ENCODE results near the gene CTAGE8. TPM values are rescaled to one million over a fixed set of nuclear protein-coding genes. Genes with fewer than 3 reads are reported as not detected.
A peak's percentile ranks its signal among the peaks of the same experiment; 100 is the strongest.
"Not testable (repeated sequence)": the region's sequence is repeated elsewhere in the genome, so short reads cannot be mapped to it uniquely, and the experiment has no call there.

The CTAGE8 gene
- total RNA-seq, 5 donors from 2014 or later (not counting 1 experiment from before 2014, with no cell fraction given): 0.66 to 1.2 TPM; not detected in 3

DNA sequence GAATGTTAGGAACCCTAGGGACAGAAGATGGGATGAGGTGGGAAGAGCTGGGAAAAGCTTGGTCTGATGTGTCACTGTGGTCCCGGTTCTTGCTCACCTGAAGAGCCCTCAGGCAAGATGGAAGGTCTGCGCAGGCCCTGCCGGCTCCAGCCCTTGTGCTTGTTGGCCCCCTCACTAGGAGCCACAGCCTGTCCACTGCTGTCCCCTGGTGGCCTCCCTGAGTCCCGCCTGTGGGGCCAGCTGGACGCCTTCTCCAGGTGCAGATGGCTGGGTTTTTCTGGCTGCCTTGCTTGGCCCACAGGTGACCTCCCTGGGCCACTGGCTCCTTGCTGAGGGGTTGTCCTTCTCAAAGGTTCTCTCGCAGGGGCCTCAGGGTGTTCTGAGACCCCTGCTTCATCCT lies 14.6 kb upstream of the CTAGE8 start:
- H3K27ac Mint-ChIP-seq; CTCF ChIA-PET; H3K27ac ChIP-seq (ENCODE audit: low read length); H3K4me3 ChIP-seq (ENCODE audit: control insufficient read depth in 1 of 2, extremely low read depth in 1 of 2, low read length in 1 of 2); H3K27me3 ChIP-seq (replicated peaks in 1 of 2; ENCODE audit: control insufficient read depth in 2 of 2, extremely low read depth in 1 of 2, insufficient read depth in 2 of 2, low read length in 1 of 2); H3K4me1 Mint-ChIP-seq; H3K36me3 Mint-ChIP-seq; H3K4me1 ChIP-seq (ENCODE audit: control insufficient read depth in 1 of 2, extremely low read depth in 1 of 2, insufficient read depth in 2 of 2, low read length in 2 of 2); ATAC-seq (replicated peaks in 1 of 4); H3K9me3 Mint-ChIP-seq; H3K4me3 Mint-ChIP-seq; POLR2A ChIA-PET; H3K9me3 ChIP-seq; DNase-seq; H3K36me3 ChIP-seq (ENCODE audit: control insufficient read depth in 2 of 2, extremely low read depth in 1 of 2, insufficient read depth in 1 of 2, low read length in 1 of 2); H3K27me3 Mint-ChIP-seq: not testable (repeated sequence)
- no CpG with 5 or more reads among the region's 6 CpGs for WGBS (ENCODE audit: insufficient coverage)

DNA sequence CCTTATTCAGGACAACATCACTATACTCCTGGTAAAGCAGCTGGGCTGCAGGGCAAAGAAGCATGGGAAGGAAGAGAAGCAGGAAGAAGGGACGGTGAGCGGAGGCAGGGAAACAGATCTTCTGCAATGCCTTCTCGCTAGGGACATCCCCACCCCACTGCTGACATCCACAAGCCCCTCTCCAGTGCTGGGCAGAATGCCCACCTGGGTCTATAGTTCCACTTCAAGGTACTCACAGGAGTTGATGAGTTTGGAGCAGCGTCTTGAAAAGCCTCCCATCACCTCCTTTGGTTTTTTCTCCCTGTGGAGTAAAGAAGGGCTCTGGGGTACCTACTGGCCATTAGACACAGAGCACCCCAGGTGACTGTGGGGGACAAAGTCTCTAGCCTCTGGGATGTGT lies 13.4 kb upstream of the CTAGE8 start:
- not testable (repeated sequence) for ATAC-seq (replicated peaks in 1 of 4); H3K9me3 Mint-ChIP-seq

DNA sequence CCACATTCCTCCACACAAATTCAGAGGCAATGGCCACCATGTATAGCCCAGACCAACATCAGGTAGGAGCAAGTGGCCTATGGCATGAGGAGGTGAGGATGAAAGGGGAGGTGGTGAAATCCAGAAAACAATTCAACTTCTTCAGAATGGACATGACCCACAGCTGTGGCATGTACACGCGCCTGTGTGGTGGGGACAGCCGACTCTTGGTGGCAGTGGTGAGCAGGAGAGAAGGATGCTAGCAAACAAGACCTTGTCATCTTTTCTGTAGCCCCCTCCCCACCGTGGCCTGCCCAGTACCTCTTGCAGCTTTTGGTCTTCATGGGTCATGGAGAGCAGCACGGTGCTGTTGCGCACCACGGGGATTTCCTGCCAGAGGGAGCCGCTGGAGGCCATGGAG lies 12.9 kb upstream of the CTAGE8 start:
- POLR2A ChIA-PET; H3K4me1 Mint-ChIP-seq; H3K4me3 ChIP-seq (ENCODE audit: control insufficient read depth in 1 of 2, extremely low read depth in 1 of 2, low read length in 1 of 2); H3K4me3 Mint-ChIP-seq; H3K27ac ChIP-seq (ENCODE audit: low read length); H3K27me3 ChIP-seq (replicated peaks in 1 of 2; ENCODE audit: control insufficient read depth in 2 of 2, extremely low read depth in 1 of 2, insufficient read depth in 2 of 2, low read length in 1 of 2); CTCF ChIA-PET; H3K9me3 ChIP-seq; H3K27me3 Mint-ChIP-seq; H3K36me3 Mint-ChIP-seq; DNase-seq; H3K27ac Mint-ChIP-seq; H3K9me3 Mint-ChIP-seq; H3K36me3 ChIP-seq (ENCODE audit: control insufficient read depth in 2 of 2, extremely low read depth in 1 of 2, insufficient read depth in 1 of 2, low read length in 1 of 2); H3K4me1 ChIP-seq (ENCODE audit: control insufficient read depth in 1 of 2, extremely low read depth in 1 of 2, insufficient read depth in 2 of 2, low read length in 2 of 2): not testable (repeated sequence)
- WGBS (ENCODE audit: insufficient coverage): no CpG with 5 or more reads among the region's 8 CpGs
- peak in 1 of 4 experiments; percentile 12 for ATAC-seq (replicated peaks in 1 of 4)

More for the DNA sequence above, 13.4 kb upstream of the CTAGE8 start:
- H3K4me3 Mint-ChIP-seq; H3K36me3 ChIP-seq (ENCODE audit: control insufficient read depth in 2 of 2, extremely low read depth in 1 of 2, insufficient read depth in 1 of 2, low read length in 1 of 2); POLR2A ChIA-PET; H3K27ac ChIP-seq (ENCODE audit: low read length); H3K9me3 ChIP-seq; H3K27me3 ChIP-seq (replicated peaks in 1 of 2; ENCODE audit: control insufficient read depth in 2 of 2, extremely low read depth in 1 of 2, insufficient read depth in 2 of 2, low read length in 1 of 2); DNase-seq; H3K27ac Mint-ChIP-seq; H3K4me1 Mint-ChIP-seq; H3K27me3 Mint-ChIP-seq; H3K36me3 Mint-ChIP-seq; H3K4me3 ChIP-seq (ENCODE audit: control insufficient read depth in 1 of 2, extremely low read depth in 1 of 2, low read length in 1 of 2); H3K4me1 ChIP-seq (ENCODE audit: control insufficient read depth in 1 of 2, extremely low read depth in 1 of 2, insufficient read depth in 2 of 2, low read length in 2 of 2); CTCF ChIA-PET: not testable (repeated sequence)
- no CpG with 5 or more reads among the region's 4 CpGs for WGBS (ENCODE audit: insufficient coverage)

DNA sequence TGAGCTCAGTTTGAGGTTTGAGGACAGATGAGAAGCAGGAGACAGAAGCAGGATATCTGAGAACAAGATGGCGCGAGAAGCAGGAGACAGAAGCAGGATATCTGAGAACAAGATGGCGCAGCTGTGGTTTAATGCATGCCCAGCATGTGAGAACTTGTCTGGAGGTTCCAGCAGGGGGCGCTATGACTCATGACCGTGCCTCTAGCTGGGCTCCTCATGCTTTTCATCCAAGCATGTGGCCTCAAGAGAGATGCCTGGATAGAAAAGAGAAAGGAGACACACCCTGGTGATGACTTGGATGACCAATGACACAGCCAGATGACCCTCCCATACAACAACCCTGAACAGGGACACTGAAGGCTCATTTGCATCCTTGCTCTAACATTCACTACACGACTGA lies 10.9 kb upstream of the CTAGE8 start:
- H3K27me3 ChIP-seq (replicated peaks in 1 of 2; ENCODE audit: control insufficient read depth in 2 of 2, extremely low read depth in 1 of 2, insufficient read depth in 2 of 2, low read length in 1 of 2); ATAC-seq (replicated peaks in 1 of 4); H3K36me3 Mint-ChIP-seq; H3K4me3 Mint-ChIP-seq; H3K27ac Mint-ChIP-seq; H3K4me3 ChIP-seq (ENCODE audit: control insufficient read depth in 1 of 2, extremely low read depth in 1 of 2, low read length in 1 of 2); H3K36me3 ChIP-seq (ENCODE audit: control insufficient read depth in 2 of 2, extremely low read depth in 1 of 2, insufficient read depth in 1 of 2, low read length in 1 of 2); H3K9me3 Mint-ChIP-seq; H3K27me3 Mint-ChIP-seq; H3K4me1 Mint-ChIP-seq; H3K9me3 ChIP-seq; POLR2A ChIA-PET; CTCF ChIA-PET; DNase-seq; H3K4me1 ChIP-seq (ENCODE audit: control insufficient read depth in 1 of 2, extremely low read depth in 1 of 2, insufficient read depth in 2 of 2, low read length in 2 of 2); H3K27ac ChIP-seq (ENCODE audit: low read length): not testable (repeated sequence)
- no CpG with 5 or more reads among the region's 6 CpGs for WGBS (ENCODE audit: insufficient coverage)

GRCh38 chr7:144275281-144275680 lies 6.2 kb upstream of the CTAGE8 start:
- WGBS (ENCODE audit: insufficient coverage): no CpG with 5 or more reads among the region's 6 CpGs
- POLR2A ChIA-PET: not testable (repeated sequence)

DNA sequence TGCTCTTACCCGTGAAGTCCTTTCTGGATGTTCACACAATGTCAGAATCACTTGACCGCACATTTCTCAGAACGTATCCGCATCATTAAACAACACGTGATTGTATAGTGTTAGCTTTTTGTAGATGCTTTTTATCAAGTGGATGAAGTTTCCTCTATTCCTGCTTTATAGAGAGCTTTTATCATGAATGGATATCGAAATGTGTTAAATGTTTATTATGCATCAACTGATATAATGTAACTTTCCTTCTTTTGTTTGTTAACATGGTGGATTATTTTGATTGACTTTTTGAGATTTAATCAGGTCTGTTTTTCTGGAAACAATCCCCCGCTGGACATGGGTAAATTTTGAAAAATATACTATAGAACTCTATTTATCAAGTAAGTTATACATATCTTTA lies 4.4 kb downstream of the CTAGE8 start, which contains the start of gene OR2A7:
Gene OR2A7, minus strand, starts transcription at position 101 of the 400 bp plus-strand sequence. CDS start 5,164 bp downstream, outside the sequence.
- H3K27me3 Mint-ChIP-seq; H3K4me3 ChIP-seq (ENCODE audit: control insufficient read depth in 1 of 2, extremely low read depth in 1 of 2, low read length in 1 of 2); DNase-seq; H3K9me3 ChIP-seq; H3K4me3 Mint-ChIP-seq; H3K4me1 Mint-ChIP-seq; POLR2A ChIA-PET; CTCF ChIA-PET; H3K9me3 Mint-ChIP-seq; H3K27ac Mint-ChIP-seq; H3K27ac ChIP-seq (ENCODE audit: low read length); ATAC-seq (replicated peaks in 1 of 4); H3K36me3 Mint-ChIP-seq; H3K4me1 ChIP-seq (ENCODE audit: control insufficient read depth in 1 of 2, extremely low read depth in 1 of 2, insufficient read depth in 2 of 2, low read length in 2 of 2); H3K36me3 ChIP-seq (ENCODE audit: control insufficient read depth in 2 of 2, extremely low read depth in 1 of 2, insufficient read depth in 1 of 2, low read length in 1 of 2); H3K27me3 ChIP-seq (replicated peaks in 1 of 2; ENCODE audit: control insufficient read depth in 2 of 2, extremely low read depth in 1 of 2, insufficient read depth in 2 of 2, low read length in 1 of 2): not testable (repeated sequence)
- WGBS (ENCODE audit: insufficient coverage): no CpG with 5 or more reads among the region's 7 CpGs

More at GRCh38 chr7:144275281-144275680, 6.2 kb upstream of the CTAGE8 start:
- H3K4me1 ChIP-seq (ENCODE audit: control insufficient read depth in 1 of 2, extremely low read depth in 1 of 2, insufficient read depth in 2 of 2, low read length in 2 of 2); CTCF ChIA-PET; H3K27ac Mint-ChIP-seq; H3K4me3 ChIP-seq (ENCODE audit: control insufficient read depth in 1 of 2, extremely low read depth in 1 of 2, low read length in 1 of 2); H3K4me1 Mint-ChIP-seq; H3K9me3 Mint-ChIP-seq; DNase-seq; H3K27ac ChIP-seq (ENCODE audit: low read length); H3K27me3 Mint-ChIP-seq; H3K36me3 Mint-ChIP-seq; ATAC-seq (replicated peaks in 1 of 4); H3K4me3 Mint-ChIP-seq; H3K36me3 ChIP-seq (ENCODE audit: control insufficient read depth in 2 of 2, extremely low read depth in 1 of 2, insufficient read depth in 1 of 2, low read length in 1 of 2); H3K9me3 ChIP-seq; H3K27me3 ChIP-seq (replicated peaks in 1 of 2; ENCODE audit: control insufficient read depth in 2 of 2, extremely low read depth in 1 of 2, insufficient read depth in 2 of 2, low read length in 1 of 2): not testable (repeated sequence)

GRCh38 chr7:144262128-144262527 lies 7.0 kb downstream of the CTAGE8 start:
- POLR2A ChIA-PET; H3K4me1 ChIP-seq (ENCODE audit: control insufficient read depth in 1 of 2, extremely low read depth in 1 of 2, insufficient read depth in 2 of 2, low read length in 2 of 2); H3K9me3 ChIP-seq; CTCF ChIA-PET; H3K27ac Mint-ChIP-seq; H3K4me1 Mint-ChIP-seq; H3K27ac ChIP-seq (ENCODE audit: low read length); H3K36me3 ChIP-seq (ENCODE audit: control insufficient read depth in 2 of 2, extremely low read depth in 1 of 2, insufficient read depth in 1 of 2, low read length in 1 of 2); H3K9me3 Mint-ChIP-seq; H3K4me3 ChIP-seq (ENCODE audit: control insufficient read depth in 1 of 2, extremely low read depth in 1 of 2, low read length in 1 of 2); DNase-seq; H3K27me3 ChIP-seq (replicated peaks in 1 of 2; ENCODE audit: control insufficient read depth in 2 of 2, extremely low read depth in 1 of 2, insufficient read depth in 2 of 2, low read length in 1 of 2); H3K27me3 Mint-ChIP-seq; ATAC-seq (replicated peaks in 1 of 4); H3K36me3 Mint-ChIP-seq; H3K4me3 Mint-ChIP-seq: not testable (repeated sequence)
- no CpG with 5 or more reads among the region's 2 CpGs for WGBS (ENCODE audit: insufficient coverage)
